HepG2 (cell line): ENCODE data around the gene MITF.

Experiments used
- HMG20A ChIP-seq: IDR thresholded peaks from 2 replicates; pipeline ENCODE4 v1.6.1; 2016; ENCODE audit warnings: borderline replicate concordance
- SOX6 ChIP-seq, 2 experiments: fragments of 450-650 bp in 1 of 2; sonication (generic) in 1 of 2; formaldehyde crosslinking in 1 of 2; IDR thresholded peaks; 2 replicates each; pipeline versions ENCODE4 v1.4.0 to v1.6.1; 2017 to 2020; ENCODE audit warnings: antibody characterized with exemption in 1 of 2, mild to moderate bottlenecking in 1 of 2, missing genetic modification reagents in 1 of 2
- YY1 ChIP-seq: IDR thresholded peaks from 2 replicates; pipeline ENCODE4 v1.6.1; 2011; ENCODE audit warnings: low read length, low read depth, moderate library complexity, mild to moderate bottlenecking; ENCODE audit not compliant: insufficient read depth, insufficient replicate concordance
- ZFP37 ChIP-seq: sonication (generic); formaldehyde crosslinking; IDR thresholded peaks from 2 replicates; pipeline ENCODE4 v1.4.0; 2020; ENCODE audit warnings: missing genetic modification reagents, borderline replicate concordance

DNA sequence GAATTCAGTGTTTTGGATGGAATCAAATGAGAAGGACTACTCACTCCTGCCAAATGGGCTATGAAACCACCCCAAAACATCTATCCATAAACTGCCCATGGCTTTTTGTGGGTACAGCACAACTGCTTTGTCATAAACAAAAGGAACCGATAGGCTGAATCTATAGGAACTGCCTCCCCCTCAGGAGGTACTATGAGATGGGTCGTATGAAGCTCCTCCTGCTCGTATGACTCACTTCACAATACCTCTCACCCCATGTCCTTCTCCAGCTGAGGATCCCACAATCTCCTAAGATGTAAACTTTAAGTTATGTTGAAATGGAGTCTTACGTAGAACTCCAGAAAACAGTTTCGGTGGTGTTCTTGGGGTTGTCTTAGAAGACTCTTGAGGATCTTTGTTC lies 130.4 kb downstream of the MITF start:
- no peak for TF ChIP-seq YY1
- no peak for TF ChIP-seq HMG20A (CRISPR knock-in tag)
- no peak for TF ChIP-seq SOX6 (IDR thresholded peaks at IDR 0.05)
- no peak for TF ChIP-seq SOX6 (CRISPR knock-in tag; IDR thresholded peaks at IDR 0.05)
- TF ChIP-seq ZFP37 (CRISPR knock-in tag) = no peak
